DOHH2 (cell line): Measurements from ENCODE around the gene ROS1.

Experiments
- EZH2phosphoT487 ChIP-seq: fragments of 200-600 bp; sonication (generic); IDR thresholded peaks from 2 replicates; pipeline ENCODE4 v1.6.1; 2017; ENCODE audit warnings: borderline replicate concordance, mild to moderate bottlenecking, antibody characterized with exemption, low read length, moderate library complexity, mixed read lengths
- TF ChIP-seq, protein P1 (sequence below): fragments of 200-600 bp; sonication (generic); IDR thresholded peaks from one replicate; pipeline ENCODE4 v1.5.1; 2014; ENCODE audit warnings: antibody characterized with exemption, mild to moderate bottlenecking, low read depth, low read length; ENCODE audit not compliant: poor library complexity, severe bottlenecking

DNA sequence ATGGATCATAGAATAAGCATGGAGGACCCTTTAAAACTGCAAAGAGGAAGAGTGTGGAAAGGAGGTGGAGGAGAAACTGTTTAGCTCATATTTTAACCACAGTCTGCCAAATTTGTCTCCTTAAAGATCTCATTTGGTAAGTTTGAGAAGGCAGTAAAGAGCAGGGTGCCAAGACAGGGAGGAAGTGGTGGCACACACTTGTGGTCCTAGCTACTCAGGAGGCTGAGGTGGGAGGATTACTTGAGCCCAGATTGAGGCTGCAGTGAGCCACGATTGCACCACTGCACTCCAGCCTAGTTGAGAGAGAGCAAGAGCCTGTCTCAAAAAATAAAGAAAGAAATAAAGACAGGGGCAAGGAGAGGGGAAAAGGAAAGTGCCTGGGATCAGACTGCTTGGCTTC is 39.9 kb upstream of the ROS1 start:
- TF ChIP-seq, protein P1, sequence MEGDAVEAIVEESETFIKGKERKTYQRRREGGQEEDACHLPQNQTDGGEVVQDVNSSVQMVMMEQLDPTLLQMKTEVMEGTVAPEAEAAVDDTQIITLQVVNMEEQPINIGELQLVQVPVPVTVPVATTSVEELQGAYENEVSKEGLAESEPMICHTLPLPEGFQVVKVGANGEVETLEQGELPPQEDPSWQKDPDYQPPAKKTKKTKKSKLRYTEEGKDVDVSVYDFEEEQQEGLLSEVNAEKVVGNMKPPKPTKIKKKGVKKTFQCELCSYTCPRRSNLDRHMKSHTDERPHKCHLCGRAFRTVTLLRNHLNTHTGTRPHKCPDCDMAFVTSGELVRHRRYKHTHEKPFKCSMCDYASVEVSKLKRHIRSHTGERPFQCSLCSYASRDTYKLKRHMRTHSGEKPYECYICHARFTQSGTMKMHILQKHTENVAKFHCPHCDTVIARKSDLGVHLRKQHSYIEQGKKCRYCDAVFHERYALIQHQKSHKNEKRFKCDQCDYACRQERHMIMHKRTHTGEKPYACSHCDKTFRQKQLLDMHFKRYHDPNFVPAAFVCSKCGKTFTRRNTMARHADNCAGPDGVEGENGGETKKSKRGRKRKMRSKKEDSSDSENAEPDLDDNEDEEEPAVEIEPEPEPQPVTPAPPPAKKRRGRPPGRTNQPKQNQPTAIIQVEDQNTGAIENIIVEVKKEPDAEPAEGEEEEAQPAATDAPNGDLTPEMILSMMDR, result no peak
- TF ChIP-seq EZH2phosphoT487, result no peak
